ENCODE data around the gene EVPLL. TPM values are rescaled to one million over a fixed set of nuclear protein-coding genes. Genes with fewer than 3 reads are reported as not detected.
"Not testable (repeated sequence)": the region's sequence is repeated elsewhere in the genome, so short reads cannot be mapped to it uniquely, and the experiment has no call there.

Gene EVPLL
- total and polyA plus RNA-seq, 3 donors from 2014 or later: 1.7 to 2.7 (median 2.5) TPM

- Histone ChIP-seq H3K4me1 (no peaks in the 10 kb centered on the region), H3K9me3 (no peaks in the 10 kb centered on the region), H3K4me3 (no peak overlapping the region), H3K27ac (no peak overlapping the region), H3K36me3 (ENCODE audit: low read depth, missing control alignments) (no peaks in the 10 kb centered on the region), H3K27me3 (no peaks in the 10 kb centered on the region)
- no peak for TF ChIP-seq CTCF (IDR thresholded peaks at IDR 0.05)
- TF ChIP-seq POLR2A (IDR thresholded peaks at IDR 0.05): no peak
- 77 to 81% methylated on average over 8 of the region's 8 CpGs for WGBS, 2 donors
- no peak for DNase-seq
- intact Hi-C loops (cut with DNase I; ENCODE audit: low total_unique reads): loop anchor here (10.0 kb wide), 1 partner anchor 84 kb away; no protein-coding TSS in a partner anchor
Observed at GRCh38 chr17:18368946-18369345, 8.6 kb upstream of the EVPLL start.

GRCh38 chr17:18370761-18371160 lies 6.8 kb upstream of the EVPLL start:
- Histone ChIP-seq H3K9me3 (no peaks in the 10 kb centered on the region), H3K36me3 (ENCODE audit: low read depth, missing control alignments) (no peaks in the 10 kb centered on the region), H3K4me1 (no peaks in the 10 kb centered on the region), H3K27me3 (no peaks in the 10 kb centered on the region), H3K4me3 (no peak overlapping the region), H3K27ac (no peak overlapping the region)
- whole genome bisulfite sequencing, 2 donors: 81 to 85% methylated on average over 5 of the region's 5 CpGs
- no peak for DNase-seq
- TF ChIP-seq POLR2A (IDR thresholded peaks at IDR 0.05): no peak
- no peak for TF ChIP-seq CTCF (IDR thresholded peaks at IDR 0.05)
- intact Hi-C loops (cut with DNase I; ENCODE audit: low total_unique reads): no loop called here

- Histone ChIP-seq H3K27ac (no peak overlapping the region), H3K36me3 (ENCODE audit: low read depth, missing control alignments) (no peaks in the 10 kb centered on the region), H3K4me1 (no peaks in the 10 kb centered on the region), H3K4me3 (no peak overlapping the region), H3K27me3 (no peaks in the 10 kb centered on the region), H3K9me3 (no peaks in the 10 kb centered on the region)
- 81 to 87% methylated on average over 7 of the region's 7 CpGs for WGBS, 2 donors
- TF ChIP-seq POLR2A (IDR thresholded peaks at IDR 0.05): no peak
- no peak for TF ChIP-seq CTCF (IDR thresholded peaks at IDR 0.05)
- intact Hi-C loops (cut with DNase I; ENCODE audit: low total_unique reads): no loop called here
- no peak for DNase-seq
Observed at GRCh38 chr17:18371455-18371854, 6.1 kb upstream of the EVPLL start.

GRCh38 chr17:18373181-18373580 lies 4.4 kb upstream of the EVPLL start:
- intact Hi-C loops (cut with DNase I; ENCODE audit: low total_unique reads); DNase-seq; H3K36me3 ChIP-seq (ENCODE audit: low read depth, missing control alignments); H3K27ac ChIP-seq; H3K4me3 ChIP-seq; H3K27me3 ChIP-seq; H3K9me3 ChIP-seq; H3K4me1 ChIP-seq: not testable (repeated sequence)
- WGBS, 2 donors: 81 to 89% methylated on average over 6 of the region's 6 CpGs

- TF ChIP-seq POLR2A (IDR thresholded peaks at IDR 0.05): no peak
- TF ChIP-seq CTCF (IDR thresholded peaks at IDR 0.05): no peak
- intact Hi-C loops (cut with DNase I; ENCODE audit: low total_unique reads): no loop called here
- Histone ChIP-seq H3K4me3 (no peak overlapping the region), H3K36me3 (ENCODE audit: low read depth, missing control alignments) (no peaks in the 10 kb centered on the region), H3K9me3 (no peaks in the 10 kb centered on the region), H3K27me3 (no peaks in the 10 kb centered on the region), H3K27ac (no peak overlapping the region), H3K4me1 (no peaks in the 10 kb centered on the region)
- no peak for DNase-seq
- WGBS, 2 donors: 86 to 89% methylated on average over 7 of the region's 7 CpGs
Observed at GRCh38 chr17:18374216-18374615, 3.4 kb upstream of the EVPLL start.
